HepG2 (cell line): ENCODE data around the gene SPAG7. TPM values are rescaled to one million over a fixed set of nuclear protein-coding genes. Genes with fewer than 3 reads are reported as not detected.

Experiments
- ELF4 ChIP-seq: sonication (generic); formaldehyde crosslinking; IDR thresholded peaks from 2 replicates; pipeline ENCODE4 v1.5.0; 2020; ENCODE audit warnings: missing genetic modification reagents, mild to moderate bottlenecking, moderate library complexity, borderline replicate concordance
- FOXK1 ChIP-seq: sonication (generic); formaldehyde crosslinking; IDR thresholded peaks from 2 replicates; pipeline ENCODE4 v1.4.0; 2020; ENCODE audit warnings: low read depth, missing genetic modification reagents, borderline replicate concordance
- HHEX ChIP-seq: IDR thresholded peaks from 2 replicates; pipeline ENCODE4 v1.6.1; 2016; ENCODE audit warnings: control low read depth
- NFRKB ChIP-seq: fragments of 450-650 bp; IDR thresholded peaks from 2 replicates; pipeline ENCODE4 v1.6.1; 2017
- NR1H2 ChIP-seq: sonication (generic); formaldehyde crosslinking; IDR thresholded peaks from 2 replicates; pipeline ENCODE4 v1.8.1; 2022; ENCODE audit warnings: low read depth, missing genetic modification reagents, borderline replicate concordance
- RXRB ChIP-seq: IDR thresholded peaks from 2 replicates; pipeline ENCODE4 v1.6.1; 2016; ENCODE audit warnings: borderline replicate concordance, missing genetic modification reagents, missing compliant biosample characterization
- SCMH1 ChIP-seq: sonication (generic); formaldehyde crosslinking; IDR thresholded peaks from 2 replicates; pipeline ENCODE4 v1.9.0; 2021; ENCODE audit warnings: missing genetic modification reagents, mild to moderate bottlenecking, borderline replicate concordance
- SMARCE1 ChIP-seq: fragments of 450-650 bp; IDR thresholded peaks from 2 replicates; pipeline ENCODE4 v1.6.1; 2017; ENCODE audit warnings: borderline replicate concordance
- SP2 ChIP-seq: sonication (generic); formaldehyde crosslinking; IDR thresholded peaks from 2 replicates; pipeline ENCODE4 v1.5.1; 2020; ENCODE audit warnings: mild to moderate bottlenecking, missing genetic modification reagents
- ZFP36L2 ChIP-seq: sonication (generic); formaldehyde crosslinking; IDR thresholded peaks from 2 replicates; pipeline ENCODE4 v1.4.0; 2020; ENCODE audit warnings: missing genetic modification reagents
- ZFX ChIP-seq: sonication (generic); formaldehyde crosslinking; IDR thresholded peaks from 2 replicates; pipeline ENCODE4 v1.4.0; 2020; ENCODE audit warnings: mild to moderate bottlenecking, low read depth, missing genetic modification reagents, moderate library complexity
- ZNF160 ChIP-seq: sonication (generic); formaldehyde crosslinking; IDR thresholded peaks from 2 replicates; pipeline ENCODE4 v1.8.0; 2022; ENCODE audit warnings: mild to moderate bottlenecking, inconsistent platforms, missing genetic modification reagents
- ZNF234 ChIP-seq: sonication (generic); formaldehyde crosslinking; conservative IDR thresholded peaks from 2 replicates; pipeline ENCODE4 v1.5.1; 2020; ENCODE audit warnings: mild to moderate bottlenecking, missing genetic modification reagents
- ZNF687 ChIP-seq: sonication (generic); formaldehyde crosslinking; IDR thresholded peaks from 2 replicates; pipeline ENCODE4 v1.5.1; 2020; ENCODE audit warnings: mild to moderate bottlenecking, missing genetic modification reagents, moderate library complexity
- ZNF709 ChIP-seq: sonication (generic); formaldehyde crosslinking; IDR thresholded peaks from 2 replicates; pipeline ENCODE4 v1.5.0; 2020; ENCODE audit warnings: mild to moderate bottlenecking, missing genetic modification reagents
- ZNF770 ChIP-seq: sonication (generic); formaldehyde crosslinking; IDR thresholded peaks from 2 replicates; pipeline ENCODE4 v1.5.0; 2020; ENCODE audit warnings: mild to moderate bottlenecking, missing genetic modification reagents
- ZSCAN9 ChIP-seq: IDR thresholded peaks from 2 replicates; pipeline ENCODE4 v1.6.1; 2016; ENCODE audit warnings: borderline replicate concordance
- polyA plus RNA-seq, 8 experiments: library from polyadenylated mRNA; depleted of rRNA in 3 of 8; stranded (reverse) in 7 of 8; unstranded in 1 of 8; fragments of >200 nt; fragmentation: Illumina TruSeq in 4 of 8; extraction: Trizol in 4 of 8; gene quantifications; 2 replicates each; pipeline versions ENCODE4 v1.2.1 to v1.2.3, GENCODE V29; 2011 to 2016; ENCODE audit warnings: low read depth in 4 of 8, missing spikeins in 1 of 8, mixed read lengths in 1 of 8; ENCODE audit not compliant: insufficient read depth in 1 of 8
- total RNA-seq, 5 experiments: library from RNA; depleted of rRNA; stranded (reverse); fragments of >200 nt; fragmentation: Illumina TruSeq; extraction: Trizol; gene quantifications; 2 replicates each; pipeline ENCODE4 v1.2.3, GENCODE V29; 2016; ENCODE audit warnings: low read depth in 1 of 5
- TF ChIP-seq, protein P1 (sequence below): sonication (generic); formaldehyde crosslinking; IDR thresholded peaks from 2 replicates; pipeline ENCODE4 v1.8.1; 2023; ENCODE audit warnings: mild to moderate bottlenecking, missing genetic modification reagents
- TF ChIP-seq, protein P2 (sequence below): sonication (generic); formaldehyde crosslinking; conservative IDR thresholded peaks from 2 replicates; pipeline ENCODE4 v1.4.0; 2020; ENCODE audit warnings: mild to moderate bottlenecking, missing genetic modification reagents, moderate library complexity

SPAG7 gene
- total and polyA plus RNA-seq, 2 of the 13 experiments (the other 11 are each of a cell fraction or from before 2014, with no cell fraction given) = 51.0 to 59.0 TPM

DNA sequence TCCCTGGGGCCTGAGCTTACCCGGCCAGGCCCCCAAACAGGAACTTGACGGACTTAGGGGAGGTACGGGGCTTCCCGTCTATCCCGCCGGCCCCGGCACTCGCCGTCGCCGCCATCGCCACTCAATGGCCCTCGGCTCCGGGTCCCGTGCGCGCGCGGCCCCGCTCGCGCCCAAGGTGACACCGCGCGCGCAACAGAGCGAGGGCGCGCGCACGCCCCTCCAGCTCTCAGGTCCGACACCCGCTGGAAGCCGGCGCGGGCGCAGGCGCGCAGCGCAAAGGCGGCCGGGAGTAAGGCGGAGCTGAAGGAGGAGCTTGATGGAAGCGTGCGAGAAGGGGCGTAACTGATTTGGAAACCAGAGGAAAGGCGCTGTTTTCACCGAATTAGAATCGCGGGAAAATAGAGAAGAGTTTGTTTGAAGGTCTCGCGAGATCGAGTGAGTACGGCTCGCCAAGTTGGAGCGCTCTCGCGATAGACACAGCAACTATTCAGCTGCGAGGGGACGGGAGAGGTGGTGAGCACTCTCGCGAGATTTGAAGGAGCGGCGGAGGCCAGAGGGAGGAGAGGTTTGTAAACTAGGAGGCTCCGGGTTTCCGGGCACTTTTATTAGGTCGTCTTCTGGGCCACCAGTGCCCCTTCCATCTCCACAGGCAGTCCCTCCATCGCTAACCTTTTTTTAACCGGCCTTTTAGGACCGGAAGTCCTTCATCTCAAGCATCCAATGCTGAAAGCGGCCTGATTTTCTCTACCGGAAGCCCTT is 27.6 kb downstream of the SPAG7 start, which contains the start of the genes RNF167 and SLC25A11 (continued):
- TF ChIP-seq ZNF160 (CRISPR knock-in tag) (peak; percentile 65), RXRB (CRISPR knock-in tag) (no peak), ZSCAN9 (CRISPR knock-in tag) (no peak), ZNF234 (CRISPR knock-in tag) (no peak), FOXK1 (CRISPR knock-in tag) (peak; percentile 72; the same call in 1 of the 2 replicates), SMARCE1 (no peak), ZFX (peak; percentile 90), SCMH1 (CRISPR knock-in tag) (no peak), ZNF687 (CRISPR knock-in tag) (peak; percentile 80), NFRKB (no peak), SP2 (CRISPR knock-in tag) (no peak; the same call in 1 of the 2 replicates), ZFP36L2 (CRISPR knock-in tag) (no peak), ZNF709 (CRISPR knock-in tag) (no peak), ELF4 (CRISPR knock-in tag) (no peak), NR1H2 (CRISPR knock-in tag) (no peak), ZNF770 (peak; percentile 95), HHEX (no peak)
- TF ChIP-seq, protein P1, sequence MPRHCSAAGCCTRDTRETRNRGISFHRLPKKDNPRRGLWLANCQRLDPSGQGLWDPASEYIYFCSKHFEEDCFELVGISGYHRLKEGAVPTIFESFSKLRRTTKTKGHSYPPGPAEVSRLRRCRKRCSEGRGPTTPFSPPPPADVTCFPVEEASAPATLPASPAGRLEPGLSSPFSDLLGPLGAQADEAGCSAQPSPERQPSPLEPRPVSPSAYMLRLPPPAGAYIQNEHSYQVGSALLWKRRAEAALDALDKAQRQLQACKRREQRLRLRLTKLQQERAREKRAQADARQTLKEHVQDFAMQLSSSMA (CRISPR knock-in tag) = 0 out of 2 replicates have a peak, but pooled peaks have one; percentile 74
- TF ChIP-seq, protein P2, sequence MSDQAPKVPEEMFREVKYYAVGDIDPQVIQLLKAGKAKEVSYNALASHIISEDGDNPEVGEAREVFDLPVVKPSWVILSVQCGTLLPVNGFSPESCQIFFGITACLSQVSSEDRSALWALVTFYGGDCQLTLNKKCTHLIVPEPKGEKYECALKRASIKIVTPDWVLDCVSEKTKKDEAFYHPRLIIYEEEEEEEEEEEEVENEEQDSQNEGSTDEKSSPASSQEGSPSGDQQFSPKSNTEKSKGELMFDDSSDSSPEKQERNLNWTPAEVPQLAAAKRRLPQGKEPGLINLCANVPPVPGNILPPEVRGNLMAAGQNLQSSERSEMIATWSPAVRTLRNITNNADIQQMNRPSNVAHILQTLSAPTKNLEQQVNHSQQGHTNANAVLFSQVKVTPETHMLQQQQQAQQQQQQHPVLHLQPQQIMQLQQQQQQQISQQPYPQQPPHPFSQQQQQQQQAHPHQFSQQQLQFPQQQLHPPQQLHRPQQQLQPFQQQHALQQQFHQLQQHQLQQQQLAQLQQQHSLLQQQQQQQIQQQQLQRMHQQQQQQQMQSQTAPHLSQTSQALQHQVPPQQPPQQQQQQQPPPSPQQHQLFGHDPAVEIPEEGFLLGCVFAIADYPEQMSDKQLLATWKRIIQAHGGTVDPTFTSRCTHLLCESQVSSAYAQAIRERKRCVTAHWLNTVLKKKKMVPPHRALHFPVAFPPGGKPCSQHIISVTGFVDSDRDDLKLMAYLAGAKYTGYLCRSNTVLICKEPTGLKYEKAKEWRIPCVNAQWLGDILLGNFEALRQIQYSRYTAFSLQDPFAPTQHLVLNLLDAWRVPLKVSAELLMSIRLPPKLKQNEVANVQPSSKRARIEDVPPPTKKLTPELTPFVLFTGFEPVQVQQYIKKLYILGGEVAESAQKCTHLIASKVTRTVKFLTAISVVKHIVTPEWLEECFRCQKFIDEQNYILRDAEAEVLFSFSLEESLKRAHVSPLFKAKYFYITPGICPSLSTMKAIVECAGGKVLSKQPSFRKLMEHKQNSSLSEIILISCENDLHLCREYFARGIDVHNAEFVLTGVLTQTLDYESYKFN = peak; percentile 40; the same call in 1 of the 2 replicates
